Muscle layer of duodenum (tissue), 2 donors: Measurements from ENCODE around the gene OTOF.

ENCODE experiments used
- H3K27ac ChIP-seq: one replicate; pipeline ENCODE4 v1.7.0; 2013; ENCODE audit warnings: mild to moderate bottlenecking, low read length
- H3K27me3 ChIP-seq: one replicate; pipeline ENCODE4 v1.7.0; 2013; ENCODE audit warnings: low read depth, mild to moderate bottlenecking, control low read depth, low read length
- H3K36me3 ChIP-seq, 2 donors: one replicate each; pipeline ENCODE4 v1.7.0; 2013; ENCODE audit warnings: low read length in 2 of 2, control low read depth in 1 of 2, mild to moderate bottlenecking in 1 of 2; ENCODE audit not compliant: insufficient read depth in 2 of 2, control insufficient read depth in 1 of 2
- H3K4me1 ChIP-seq, 2 donors: one replicate each; pipeline ENCODE4 v1.7.0; 2013; ENCODE audit warnings: low read length in 2 of 2, mild to moderate bottlenecking in 2 of 2, control low read depth in 1 of 2, moderate library complexity in 1 of 2; ENCODE audit not compliant: insufficient read depth in 2 of 2, control insufficient read depth in 1 of 2
- H3K4me3 ChIP-seq, 2 donors: one replicate each; pipeline ENCODE4 v1.7.0; 2013; ENCODE audit warnings: low read length in 2 of 2, low read depth in 1 of 2, mild to moderate bottlenecking in 1 of 2
- H3K9me3 ChIP-seq, 2 donors: one replicate each; pipeline ENCODE4 v1.7.0; 2013; ENCODE audit warnings: low read length in 2 of 2, control low read depth in 1 of 2, mild to moderate bottlenecking in 1 of 2; ENCODE audit not compliant: control insufficient read depth in 1 of 2
- donor health status: healthy.

Gene OTOF

GRCh38 chr2:26462511-26463243 is 15.2 kb downstream of the OTOF start:
- H3K36me3 ChIP-seq = no peaks in the 10 kb centered on the region
- no peak overlapping the region for H3K4me3 ChIP-seq
- no peak overlapping the region for H3K27ac ChIP-seq
- no peaks in the 10 kb centered on the region for H3K27me3 ChIP-seq
- H3K9me3 ChIP-seq = no peaks in the 10 kb centered on the region
- H3K4me1 ChIP-seq = no peaks in the 10 kb centered on the region

- Histone ChIP-seq H3K4me1 (no peaks in the 10 kb centered on the region), H3K27me3 (no peaks in the 10 kb centered on the region), H3K27ac (no peak overlapping the region), H3K36me3 (no peaks in the 10 kb centered on the region), H3K4me3 (no peak overlapping the region), H3K9me3 (no peaks in the 10 kb centered on the region)
These were observed 15.8 kb downstream of the OTOF start for GRCh38 chr2:26462100-26462499.

DNA sequence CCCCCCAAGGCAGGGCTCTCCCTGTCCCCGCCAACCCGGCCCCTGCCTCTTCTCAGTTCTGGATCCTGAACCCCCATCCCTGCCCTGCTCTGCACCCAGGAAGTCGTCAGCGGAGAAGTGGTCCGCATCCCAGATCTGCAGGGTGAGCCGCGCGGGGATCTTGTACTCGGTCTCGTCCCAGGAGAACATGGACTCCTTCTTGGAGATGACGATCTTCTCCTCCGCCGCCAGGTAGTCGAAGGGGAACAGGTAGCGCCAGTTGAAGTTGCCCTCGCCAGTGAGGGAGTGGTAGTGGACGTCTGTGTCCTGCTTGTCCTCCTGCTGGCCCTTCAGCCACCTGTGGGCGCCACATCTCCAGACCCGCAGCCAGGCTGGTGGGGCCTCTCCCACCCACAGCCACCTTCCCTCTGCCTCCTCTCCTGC is 16.3 kb downstream of the OTOF start:
- Histone ChIP-seq H3K27me3 (no peaks in the 10 kb centered on the region), H3K27ac (no peak overlapping the region)

DNA sequence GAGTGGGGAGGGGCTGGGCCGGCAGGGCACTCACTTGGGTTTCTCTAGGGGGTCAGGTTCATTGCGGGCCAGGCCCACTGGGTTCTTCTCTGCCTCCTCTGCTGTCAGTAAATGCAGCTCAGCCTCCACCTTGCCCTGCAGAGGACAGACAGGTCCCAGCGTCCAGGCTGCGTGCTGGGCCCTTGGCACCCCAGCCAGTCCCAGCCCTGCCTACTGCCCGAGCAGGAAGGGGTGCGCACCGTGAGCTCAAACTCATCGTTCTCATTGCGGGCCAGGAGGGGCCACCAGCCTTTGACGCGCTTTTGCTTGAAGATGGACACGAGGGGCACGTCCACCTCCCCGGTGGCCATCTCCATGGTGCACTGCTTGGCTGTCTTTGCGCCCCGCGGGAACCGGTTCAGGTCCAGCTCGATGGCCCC is 17.3 kb downstream of the OTOF start:
- Histone ChIP-seq H3K36me3 (no peaks in the 10 kb centered on the region), H3K4me1 (no peaks in the 10 kb centered on the region), H3K27me3 (no peaks in the 10 kb centered on the region), H3K27ac (no peak overlapping the region), H3K9me3 (no peaks in the 10 kb centered on the region), H3K4me3 (no peak overlapping the region)

More for the DNA sequence above, 16.3 kb downstream of the OTOF start:
- Histone ChIP-seq H3K4me3 (no peak overlapping the region), H3K9me3 (no peaks in the 10 kb centered on the region), H3K36me3 (no peaks in the 10 kb centered on the region), H3K4me1 (no peaks in the 10 kb centered on the region)

- H3K36me3 ChIP-seq = no peaks in the 10 kb centered on the region
- no peak overlapping the region for H3K27ac ChIP-seq
- H3K4me1 ChIP-seq = no peaks in the 10 kb centered on the region
These were observed 17.8 kb downstream of the OTOF start for GRCh38 chr2:26459991-26460612.

GRCh38 chr2:26458365-26459042 is 19.4 kb downstream of the OTOF start:
- Histone ChIP-seq H3K9me3 (no peaks in the 10 kb centered on the region), H3K4me1 (no peaks in the 10 kb centered on the region), H3K27ac (no peak overlapping the region), H3K4me3 (no peak overlapping the region), H3K27me3 (no peaks in the 10 kb centered on the region), H3K36me3 (no peaks in the 10 kb centered on the region)

More at GRCh38 chr2:26459991-26460612, 17.8 kb downstream of the OTOF start:
- Histone ChIP-seq H3K9me3 (no peaks in the 10 kb centered on the region), H3K4me3 (no peak overlapping the region), H3K27me3 (no peaks in the 10 kb centered on the region)

DNA sequence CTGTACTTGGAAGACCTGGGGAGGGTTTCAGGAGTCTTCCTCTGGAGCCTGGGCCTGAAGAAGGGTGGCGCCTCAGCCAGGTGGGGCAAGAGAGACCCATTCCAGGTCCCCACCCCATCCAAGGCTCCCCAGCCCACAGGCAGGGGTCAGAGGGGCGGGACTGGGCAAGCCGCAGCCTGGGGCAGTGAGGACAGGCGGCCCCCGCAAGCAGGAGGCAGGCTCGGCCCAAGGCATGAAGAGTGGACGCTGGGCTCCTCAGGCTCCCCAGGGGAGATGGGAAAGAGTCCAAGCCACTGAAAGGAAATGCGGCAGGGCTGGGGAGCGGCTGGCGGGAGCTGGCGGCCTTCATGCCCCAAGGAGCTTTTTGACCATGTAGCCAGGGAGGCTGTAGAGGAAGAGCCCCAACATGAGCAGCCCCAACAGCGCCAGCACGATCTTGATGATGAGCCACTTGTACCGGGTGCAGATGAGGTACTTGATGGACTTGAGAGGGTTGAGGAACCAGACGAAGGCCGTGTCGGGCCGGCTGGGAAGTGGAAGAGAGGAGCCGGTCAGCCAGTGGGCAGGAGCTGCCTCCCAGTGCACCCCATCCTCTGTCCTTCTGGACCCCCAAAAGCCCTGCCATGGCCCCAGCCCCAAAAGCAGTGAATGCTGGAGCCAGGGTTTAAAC is 20.1 kb downstream of the OTOF start:
- H3K27me3 ChIP-seq = no peaks in the 10 kb centered on the region
- no peaks in the 10 kb centered on the region for H3K9me3 ChIP-seq
- no peak overlapping the region for H3K27ac ChIP-seq
- H3K36me3 ChIP-seq = no peaks in the 10 kb centered on the region
- H3K4me1 ChIP-seq = no peaks in the 10 kb centered on the region
- H3K4me3 ChIP-seq = no peak overlapping the region

GRCh38 chr2:26457251-26457666 is 20.7 kb downstream of the OTOF start:
- Histone ChIP-seq H3K36me3 (no peaks in the 10 kb centered on the region), H3K27me3 (no peaks in the 10 kb centered on the region), H3K4me3 (no peak overlapping the region), H3K27ac (no peak overlapping the region), H3K9me3 (no peaks in the 10 kb centered on the region), H3K4me1 (no peaks in the 10 kb centered on the region)

DNA sequence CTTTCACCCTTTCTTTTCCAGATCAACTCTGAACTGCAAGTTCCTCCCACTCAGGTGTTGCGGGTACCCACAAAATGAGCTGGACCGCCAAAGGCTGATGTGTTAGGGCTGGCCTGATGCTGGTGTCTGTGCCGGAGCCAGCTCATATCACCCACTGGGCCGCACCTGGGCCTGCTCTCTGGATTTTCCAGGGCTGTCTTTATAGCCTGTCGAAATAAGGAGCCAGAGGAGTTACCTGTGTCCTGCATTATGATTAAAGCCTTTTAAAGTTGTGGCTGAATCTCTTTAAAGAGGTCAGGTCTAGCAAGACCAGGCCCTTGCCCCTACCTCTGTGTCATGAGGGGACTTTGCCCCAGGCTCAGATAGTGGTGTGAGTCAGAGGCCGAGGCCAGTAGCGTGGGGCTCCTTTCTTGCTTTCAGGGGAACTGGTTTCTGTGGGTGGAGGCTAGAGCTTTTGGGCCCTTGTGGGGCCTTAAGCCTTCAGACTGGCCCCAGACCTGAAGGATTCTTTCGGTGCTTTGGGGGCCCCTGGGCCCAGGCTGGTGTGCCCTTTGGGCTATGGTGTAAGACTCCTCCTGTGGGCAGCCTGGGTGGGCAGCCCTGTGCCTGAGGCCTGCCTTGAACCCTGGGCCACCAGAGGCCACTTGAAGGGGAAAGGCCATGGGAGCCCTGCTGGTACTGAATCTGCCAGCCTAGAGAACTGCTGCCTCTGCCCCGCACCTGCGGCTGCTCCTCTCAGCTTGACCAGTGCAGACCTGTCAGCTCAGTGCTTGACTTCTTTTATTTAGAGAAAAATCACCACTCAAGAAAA is 21.3 kb downstream of the OTOF start:
- H3K4me3 ChIP-seq = no peak overlapping the region
- H3K27me3 ChIP-seq = no peaks in the 10 kb centered on the region
- no peaks in the 10 kb centered on the region for H3K4me1 ChIP-seq
- H3K36me3 ChIP-seq = no peaks in the 10 kb centered on the region
- H3K9me3 ChIP-seq = no peaks in the 10 kb centered on the region
- no peak overlapping the region for H3K27ac ChIP-seq

DNA sequence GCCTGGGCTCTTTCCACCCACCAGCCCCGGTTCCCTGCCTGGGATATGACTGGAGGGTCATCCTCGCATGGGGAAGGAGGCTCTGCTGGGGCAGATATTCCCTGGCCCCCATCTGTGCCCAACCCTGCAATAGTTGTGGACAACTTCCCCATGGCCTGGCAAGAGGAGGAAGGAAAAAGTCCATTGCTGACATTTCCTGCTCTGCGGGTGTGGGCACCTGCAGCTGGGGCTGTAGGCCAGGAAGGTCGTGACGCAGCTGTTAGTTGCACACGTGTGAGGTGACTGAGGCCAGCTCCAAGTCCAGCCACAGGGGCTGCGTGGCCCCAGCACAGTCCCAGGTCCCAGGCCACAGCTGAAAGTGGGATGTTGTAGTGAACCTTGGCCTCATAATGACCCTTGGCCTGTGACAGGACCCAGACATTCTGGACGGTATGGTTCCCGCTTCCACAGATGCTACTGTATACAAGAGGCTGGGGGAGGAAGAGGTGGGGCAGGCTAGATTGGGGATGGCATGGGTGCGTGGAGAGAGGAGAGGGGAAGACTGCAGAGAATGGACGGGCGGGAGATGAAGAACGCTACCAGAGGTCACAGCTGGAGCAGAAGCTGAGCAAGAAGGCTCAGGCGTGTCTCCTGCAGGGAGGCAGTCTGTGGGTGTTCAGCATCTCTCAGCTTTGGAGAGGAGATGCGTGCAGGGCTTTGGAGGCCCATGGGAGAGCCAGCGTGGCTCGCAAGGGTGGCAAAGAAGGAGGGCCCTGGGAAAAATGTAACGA is 22.1 kb downstream of the OTOF start:
- Histone ChIP-seq H3K27me3 (no peaks in the 10 kb centered on the region), H3K4me1 (no peaks in the 10 kb centered on the region), H3K9me3 (no peaks in the 10 kb centered on the region), H3K27ac (no peak overlapping the region), H3K4me3 (no peak overlapping the region), H3K36me3 (no peaks in the 10 kb centered on the region)
